GM12801 (cell line): ENCODE data around the gene PRIMA1.

Source experiments
- CTCF ChIP-seq: IDR thresholded peaks from one replicate; pipeline ENCODE4 v1.5.1; 2011; ENCODE audit warnings: control low read depth; ENCODE audit not compliant: insufficient read length; ENCODE audit errors: extremely low read depth

Gene PRIMA1

DNA sequence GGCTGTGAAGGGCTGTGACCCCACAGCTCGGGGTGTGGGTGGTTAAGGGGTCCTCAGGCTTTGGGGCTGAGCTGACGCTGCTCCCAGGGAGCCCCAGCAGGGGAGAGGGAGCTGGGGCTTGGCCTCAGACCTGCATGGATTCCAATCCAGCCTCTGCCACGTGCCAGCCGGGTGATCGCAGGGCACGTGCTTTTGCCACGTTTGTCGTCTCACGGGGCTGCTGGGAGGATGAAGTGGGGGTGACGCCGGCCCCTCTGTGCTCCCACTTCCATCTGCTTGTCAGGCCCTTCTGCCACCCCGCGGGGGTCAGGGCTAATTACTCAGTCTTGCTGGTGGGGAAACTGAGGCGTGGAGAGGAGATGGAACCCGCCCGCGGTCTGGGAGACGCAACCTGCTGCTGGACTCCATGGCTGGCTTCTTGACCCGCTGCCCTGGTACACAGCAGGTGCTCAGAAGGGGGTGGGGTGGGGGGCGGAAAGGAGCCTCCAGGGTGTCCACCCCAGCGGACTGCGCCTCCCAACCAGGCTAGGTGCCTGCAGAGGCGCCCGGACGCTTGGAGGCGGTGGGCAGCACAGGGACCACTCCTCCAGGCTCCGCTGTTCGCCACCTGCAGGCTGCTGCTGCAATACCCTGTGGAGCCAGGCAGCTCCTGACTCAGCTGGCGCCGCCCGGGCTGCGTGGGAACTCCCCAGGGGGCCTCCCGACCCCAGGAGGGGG is 36.4 kb upstream of the PRIMA1 start:
- no peak for TF ChIP-seq CTCF

DNA sequence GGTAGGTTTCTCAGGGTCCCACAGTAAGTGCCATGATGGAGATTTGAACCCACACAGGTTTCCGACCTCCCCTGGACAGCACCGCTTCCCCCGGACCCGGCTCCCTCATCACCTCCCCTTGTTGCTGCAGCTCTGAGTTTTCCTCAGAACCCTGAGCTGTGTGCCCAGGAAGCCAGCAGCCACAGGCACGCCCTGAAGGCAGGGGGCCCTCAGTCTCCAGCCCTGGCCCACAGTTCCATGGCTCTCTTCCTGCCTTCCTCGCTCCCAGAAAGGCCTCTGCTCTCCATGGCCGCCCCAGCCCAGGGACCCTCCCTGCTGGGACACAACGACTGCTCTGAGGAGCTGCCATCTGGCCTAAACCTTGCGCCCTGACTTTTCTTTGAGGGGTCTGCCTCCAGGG is 35.8 kb upstream of the PRIMA1 start:
- no peak for TF ChIP-seq CTCF

GRCh38 chr14:93821051-93821450 is 32.8 kb upstream of the PRIMA1 start:
- no peak for TF ChIP-seq CTCF

GRCh38 chr14:93818857-93819256 is 30.6 kb upstream of the PRIMA1 start:
- TF ChIP-seq CTCF: no peak

- TF ChIP-seq CTCF: no peak
These were observed 23.4 kb upstream of the PRIMA1 start for GRCh38 chr14:93811676-93812075.

DNA sequence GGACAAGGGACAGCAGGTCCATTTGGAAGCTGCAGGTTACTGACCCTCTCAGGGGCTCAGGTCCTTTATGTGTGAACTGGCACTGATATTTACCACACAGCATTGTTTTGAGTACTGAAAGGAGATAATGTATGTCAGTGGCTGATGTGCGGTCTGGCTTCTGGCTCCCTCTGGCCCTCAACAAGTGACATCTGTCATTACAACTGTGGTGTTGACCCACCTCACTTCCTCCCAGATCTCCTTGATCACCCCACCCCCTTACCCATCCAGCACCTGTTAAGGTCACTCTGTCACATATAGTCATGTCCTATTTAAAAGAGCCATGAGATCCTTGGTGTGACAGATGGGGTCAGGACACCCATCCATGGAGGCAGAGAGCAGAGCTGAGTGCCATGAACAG is 22.7 kb upstream of the PRIMA1 start:
- TF ChIP-seq CTCF: no peak

- TF ChIP-seq CTCF: no peak
These were observed 16.4 kb upstream of the PRIMA1 start for GRCh38 chr14:93804654-93805053.
